GM19025 (cell line): ENCODE data around the gene EPSTI1.

Source experiments
- ATAC-seq: cut with Tn5 transposase; IDR thresholded peaks from one replicate; pipeline ENCODE4 v1.9.1; 2021; ENCODE audit warnings: mild to moderate bottlenecking, low read depth, moderate library complexity; ENCODE audit not compliant: unreplicated experiment

EPSTI1 gene, protein sequence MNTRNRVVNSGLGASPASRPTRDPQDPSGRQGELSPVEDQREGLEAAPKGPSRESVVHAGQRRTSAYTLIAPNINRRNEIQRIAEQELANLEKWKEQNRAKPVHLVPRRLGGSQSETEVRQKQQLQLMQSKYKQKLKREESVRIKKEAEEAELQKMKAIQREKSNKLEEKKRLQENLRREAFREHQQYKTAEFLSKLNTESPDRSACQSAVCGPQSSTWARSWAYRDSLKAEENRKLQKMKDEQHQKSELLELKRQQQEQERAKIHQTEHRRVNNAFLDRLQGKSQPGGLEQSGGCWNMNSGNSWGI

GRCh38 chr13:42991898-42992763, at the start of gene EPSTI1:
Gene EPSTI1, minus strand, starts transcription at chr13:42992241. Its CDS starts 76 bp downstream, at chr13:42992165.
- peak; percentile 69 for ATAC-seq

DNA sequence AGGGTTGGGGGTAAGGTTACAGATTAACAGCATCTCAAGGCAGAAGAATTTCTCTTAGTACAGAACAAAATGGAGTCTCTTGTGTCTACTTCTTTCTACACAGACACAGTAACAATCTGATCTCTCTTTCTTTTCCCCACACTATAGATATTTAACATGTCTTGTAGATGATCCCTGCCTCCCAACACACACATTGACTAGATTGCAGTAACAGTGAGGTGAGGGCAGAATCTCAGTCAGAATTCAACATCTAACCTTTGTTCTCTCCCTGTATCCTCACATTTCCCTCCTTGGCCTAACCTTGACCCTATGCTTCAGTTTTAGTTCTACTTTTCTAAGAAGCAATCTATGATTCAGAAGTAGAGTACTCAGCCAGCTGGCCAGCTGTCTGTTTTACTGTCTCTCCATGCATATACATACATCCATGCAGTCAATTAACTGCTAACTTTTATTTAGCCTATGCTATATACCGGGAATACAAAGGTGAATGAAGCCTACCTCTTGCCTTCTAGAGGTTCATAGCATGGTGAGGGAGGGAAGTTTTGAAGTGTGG, 49.4 kb upstream of the EPSTI1 start:
- peak; percentile 67 for ATAC-seq

DNA sequence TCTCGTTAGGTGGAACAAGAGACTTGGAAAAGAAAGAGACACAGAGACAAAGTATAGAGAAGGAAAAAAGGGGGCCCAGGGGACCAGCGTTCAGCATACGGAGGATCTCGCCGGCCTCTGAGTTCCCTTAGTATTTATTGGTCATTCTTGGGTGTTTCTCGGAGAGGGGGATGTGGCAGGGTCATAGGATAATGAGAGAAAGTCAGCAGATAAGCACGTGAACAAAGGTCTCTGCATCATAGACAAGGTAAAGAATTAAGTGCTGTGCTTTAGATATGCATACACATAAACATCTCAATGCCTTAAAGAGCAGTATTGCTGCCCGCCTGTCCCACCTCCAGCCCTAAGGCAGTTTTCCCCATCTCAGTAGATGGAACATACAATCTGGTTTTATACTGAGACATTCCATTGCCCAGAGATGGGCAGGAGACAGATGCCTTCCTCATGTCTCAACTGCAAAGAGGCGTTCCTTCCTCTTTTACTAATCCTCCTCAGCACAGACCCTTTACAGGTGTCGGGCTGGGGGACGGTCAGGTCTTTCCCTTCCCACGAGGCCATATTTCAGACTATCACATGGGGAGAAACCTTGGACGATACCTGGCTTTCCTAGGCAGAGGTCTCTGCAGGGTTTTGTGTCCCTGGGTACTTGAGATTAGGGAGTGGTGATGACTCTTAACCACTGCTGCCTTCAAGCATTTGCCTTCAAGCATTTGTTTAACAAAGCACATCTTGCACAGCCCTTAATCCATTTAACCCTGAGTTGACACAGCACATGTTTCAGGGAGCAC, 48.7 kb upstream of the EPSTI1 start:
- ATAC-seq: peak; percentile 42

DNA sequence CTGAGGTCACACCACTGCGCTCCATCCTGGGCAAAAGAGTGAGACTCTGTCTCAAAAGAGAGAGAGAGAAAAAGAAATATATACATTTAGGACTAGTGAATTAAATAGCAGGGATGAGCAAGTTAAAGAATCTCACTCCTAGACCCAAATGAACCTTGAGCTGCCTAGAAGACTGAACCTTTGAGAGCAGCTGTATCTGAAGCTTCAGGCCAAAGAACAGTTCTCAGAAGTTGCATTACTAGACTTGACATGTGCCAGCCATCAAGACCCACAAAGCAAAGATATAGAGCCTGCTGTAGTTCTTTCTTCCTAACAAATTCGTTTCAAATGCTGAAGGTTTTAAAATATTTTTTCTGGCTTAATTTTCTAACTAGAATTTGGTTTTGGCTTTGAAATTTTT, 47.9 kb upstream of the EPSTI1 start:
- ATAC-seq: no peak

DNA sequence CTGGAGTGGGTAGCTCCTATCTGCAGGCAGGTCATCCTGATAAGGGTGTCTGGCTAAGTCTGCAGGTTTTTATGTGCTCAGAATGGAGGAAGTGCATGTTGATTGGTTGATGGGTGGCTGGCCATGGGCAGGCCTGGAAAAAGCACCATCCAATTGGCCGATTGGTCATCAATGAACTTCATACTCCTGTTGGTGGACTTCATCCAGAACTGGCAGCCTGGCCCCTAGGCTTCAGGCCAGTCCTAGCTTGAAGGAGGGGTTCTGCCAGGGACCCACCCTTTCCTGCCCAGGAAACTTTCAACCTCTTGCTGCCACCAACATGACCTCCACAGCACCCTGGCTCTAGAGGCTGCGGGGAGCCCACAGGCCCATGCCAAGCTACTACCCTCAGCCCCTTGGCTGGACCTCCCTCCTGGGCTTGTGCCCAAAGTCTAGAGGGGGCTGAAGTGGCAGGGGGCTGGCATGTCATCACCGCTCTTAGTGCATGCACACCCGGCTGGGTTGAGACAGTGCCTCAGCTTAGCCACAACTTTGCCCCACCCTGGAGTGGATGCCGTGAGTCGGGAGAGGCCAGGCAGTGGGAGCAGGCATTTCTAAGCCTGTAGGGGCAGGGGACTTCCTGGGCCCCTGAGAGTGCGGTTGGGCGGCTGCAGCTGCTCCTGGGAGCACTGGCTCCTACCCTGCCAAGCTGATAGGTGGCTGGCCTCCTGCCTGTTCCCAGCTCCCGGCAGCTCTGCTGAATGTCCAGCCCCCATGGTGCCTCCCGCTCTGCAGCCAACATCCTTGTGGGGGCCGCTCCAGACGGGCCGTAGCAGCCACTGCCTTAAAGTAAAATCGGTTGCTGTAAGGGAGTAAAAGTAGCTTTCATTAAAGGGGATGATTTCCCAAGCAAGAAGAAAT, 44.6 kb upstream of the EPSTI1 start:
- ATAC-seq: no peak

DNA sequence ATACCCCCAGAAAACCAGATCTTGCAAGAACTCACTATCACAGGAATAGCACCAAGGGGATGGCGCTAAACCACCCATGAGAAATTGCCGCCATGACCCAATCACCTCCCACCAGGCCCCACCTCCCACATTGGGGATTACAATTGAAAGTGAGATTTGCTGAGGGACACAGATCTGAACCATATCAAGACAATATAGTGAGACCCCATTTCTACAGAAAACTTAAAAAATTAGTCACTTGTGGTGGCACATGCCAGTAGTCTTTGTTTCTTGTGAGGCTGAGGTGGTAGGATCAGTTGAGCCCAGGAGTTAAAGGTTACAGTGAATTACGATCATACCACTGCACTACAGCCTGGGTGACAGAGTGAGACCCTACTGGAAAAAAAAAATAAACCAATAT, 41.0 kb upstream of the EPSTI1 start:
- ATAC-seq: no peak

- ATAC-seq: no peak
Observed at GRCh38 chr13:43031881-43032280, 39.8 kb upstream of the EPSTI1 start.

GRCh38 chr13:43030548-43030947, 38.5 kb upstream of the EPSTI1 start:
- no peak for ATAC-seq

- no peak for ATAC-seq
Observed at GRCh38 chr13:43026262-43026661, 34.2 kb upstream of the EPSTI1 start.

DNA sequence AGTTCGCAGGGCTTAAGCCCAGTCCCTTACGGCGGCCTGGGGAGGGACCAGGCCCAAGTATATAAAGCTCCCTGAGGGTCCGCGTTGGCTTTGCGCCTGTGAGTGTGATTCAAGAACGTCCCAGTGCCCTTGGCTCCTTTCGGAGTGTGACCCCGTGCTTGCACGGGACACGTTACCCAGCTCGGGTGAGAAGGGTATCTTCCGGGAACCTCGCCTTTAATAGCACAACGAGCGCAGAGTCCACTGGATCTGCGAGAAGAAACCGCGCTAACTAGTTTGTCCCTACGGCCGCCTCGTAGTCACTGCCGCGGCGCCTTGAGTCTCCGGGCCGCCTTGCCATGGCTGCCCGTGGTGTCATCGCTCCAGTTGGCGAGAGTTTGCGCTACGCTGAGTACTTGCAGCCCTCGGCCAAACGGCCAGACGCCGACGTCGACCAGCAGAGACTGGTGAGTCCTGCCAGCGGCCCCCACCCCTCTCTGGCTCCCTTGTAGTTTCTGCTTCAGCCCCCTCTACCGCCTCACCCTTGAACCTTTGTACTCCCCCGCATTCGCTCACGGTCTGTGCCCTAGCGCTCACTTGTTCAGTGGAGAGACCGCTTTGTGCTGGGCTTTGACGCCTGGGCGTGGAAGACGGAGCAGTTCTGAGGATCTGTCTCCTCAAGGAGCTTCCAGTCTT, 31.4 kb upstream of the EPSTI1 start, which contains the start of gene DNAJC15:
TSS of gene DNAJC15 (plus strand) at position 298 of the 675 bp plus-strand sequence. CDS start at position 339, 41 bp downstream.
- ATAC-seq: peak; percentile 74

DNA sequence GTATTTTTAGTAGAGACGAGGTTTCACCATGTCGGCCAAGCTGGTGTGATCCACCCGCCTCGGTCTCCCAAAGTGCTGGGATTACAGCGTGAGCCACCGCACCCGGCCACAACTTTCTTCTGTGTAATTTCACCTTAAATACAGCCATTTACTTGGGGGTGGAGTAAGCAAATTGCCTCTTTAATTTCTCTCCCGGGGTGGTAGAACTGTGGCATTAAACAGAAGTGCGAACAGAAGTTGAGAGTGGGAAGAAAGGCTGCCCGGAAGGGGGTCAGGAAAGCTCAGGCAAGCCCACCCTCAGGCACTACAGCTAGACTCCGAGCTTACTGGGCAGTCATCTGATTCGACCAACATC, 30.9 kb upstream of the EPSTI1 start:
- no peak for ATAC-seq

GRCh38 chr13:43021926-43022670, 30.1 kb upstream of the EPSTI1 start:
- ATAC-seq: no peak

DNA sequence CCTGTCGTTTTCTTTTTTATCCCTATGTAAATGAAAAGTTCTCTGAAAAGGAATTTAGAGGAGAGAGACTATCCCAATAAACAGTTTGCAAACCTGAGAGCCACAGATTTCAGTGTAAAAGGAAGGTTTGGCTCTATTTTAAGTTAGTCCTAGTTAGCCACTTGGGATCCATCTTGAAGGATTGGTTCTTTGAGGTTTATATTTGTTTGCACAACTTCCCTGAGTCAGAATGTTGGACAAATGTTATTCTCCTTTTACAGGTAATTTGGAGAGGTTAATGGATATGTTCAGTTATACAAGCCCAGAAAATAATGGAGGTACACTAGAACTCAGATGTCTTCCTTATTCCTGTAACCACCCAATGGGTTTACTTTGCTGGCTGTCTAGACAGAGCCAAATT, 28.8 kb upstream of the EPSTI1 start:
- ATAC-seq: no peak

GRCh38 chr13:43019811-43020210, 27.8 kb upstream of the EPSTI1 start:
- no peak for ATAC-seq

GRCh38 chr13:43016226-43016625, 24.2 kb upstream of the EPSTI1 start:
- no peak for ATAC-seq

DNA sequence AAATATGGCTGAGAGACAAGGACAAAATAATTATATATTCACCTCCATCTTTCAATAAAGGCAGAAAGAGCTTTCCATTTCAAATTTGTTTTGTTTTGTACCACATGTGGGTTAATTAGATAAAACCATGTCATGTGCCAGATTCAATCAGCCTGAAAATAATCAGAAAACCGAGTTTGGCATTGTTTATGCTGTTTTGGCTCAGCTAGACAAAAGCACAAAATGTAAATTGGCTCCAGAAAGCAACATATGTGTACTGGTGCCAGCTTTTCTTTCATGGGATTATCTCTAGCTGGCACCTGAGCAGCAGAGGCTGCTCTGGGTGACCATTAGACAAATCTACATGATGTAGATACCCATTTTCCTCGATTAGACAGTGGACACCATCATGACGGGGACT, 22.1 kb upstream of the EPSTI1 start:
- no peak for ATAC-seq

DNA sequence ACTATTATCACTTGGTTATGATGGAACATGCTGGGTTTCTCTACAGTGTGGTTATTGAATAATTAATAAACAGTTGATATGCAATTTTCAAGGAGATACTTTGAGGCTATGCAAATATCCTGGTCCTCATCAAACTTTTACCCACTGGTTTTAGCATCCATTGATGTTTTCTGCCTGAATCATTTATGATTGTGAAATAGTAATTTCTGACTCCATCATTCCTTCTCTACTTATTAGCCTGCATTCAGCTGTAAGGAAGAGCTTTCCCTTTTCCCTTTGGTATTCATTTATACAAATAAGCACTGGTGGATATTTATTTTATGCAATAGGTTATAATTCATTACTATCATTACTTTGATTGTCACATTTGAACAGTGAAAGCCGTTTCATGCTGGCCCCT, 17.5 kb upstream of the EPSTI1 start:
- no peak for ATAC-seq

DNA sequence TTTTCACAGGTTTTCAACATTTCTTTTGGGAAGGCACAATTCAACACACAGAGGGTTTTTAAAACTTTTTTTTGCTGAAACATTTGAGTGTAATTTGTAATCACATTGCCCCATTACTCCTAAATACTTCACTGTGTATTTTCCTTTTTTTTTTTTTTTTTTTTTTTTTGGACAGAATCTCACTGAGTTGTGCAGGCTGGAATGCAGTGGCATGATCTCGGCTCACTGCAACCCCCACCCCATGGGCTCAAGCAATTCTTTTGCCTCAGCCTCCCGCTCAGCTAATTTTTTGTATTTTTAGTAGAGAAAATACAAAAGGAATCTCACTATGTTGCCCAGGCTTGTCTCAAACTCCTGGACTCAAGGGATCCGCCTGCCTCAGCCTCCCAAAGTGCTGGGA, 16.6 kb upstream of the EPSTI1 start:
- no peak for ATAC-seq
